GM12892 (cell line): ENCODE data around the gene DROSHA.

Experiments used
- POLR2A ChIP-seq: IDR thresholded peaks from 2 replicates; pipeline ENCODE4 v1.6.1; 2011; ENCODE audit warnings: low read depth, low read length, control low read depth
- POLR2AphosphoS5 ChIP-seq: IDR thresholded peaks from 2 replicates; pipeline ENCODE4 v1.6.1; 2011; ENCODE audit warnings: low read depth, low read length, control low read depth

DNA sequence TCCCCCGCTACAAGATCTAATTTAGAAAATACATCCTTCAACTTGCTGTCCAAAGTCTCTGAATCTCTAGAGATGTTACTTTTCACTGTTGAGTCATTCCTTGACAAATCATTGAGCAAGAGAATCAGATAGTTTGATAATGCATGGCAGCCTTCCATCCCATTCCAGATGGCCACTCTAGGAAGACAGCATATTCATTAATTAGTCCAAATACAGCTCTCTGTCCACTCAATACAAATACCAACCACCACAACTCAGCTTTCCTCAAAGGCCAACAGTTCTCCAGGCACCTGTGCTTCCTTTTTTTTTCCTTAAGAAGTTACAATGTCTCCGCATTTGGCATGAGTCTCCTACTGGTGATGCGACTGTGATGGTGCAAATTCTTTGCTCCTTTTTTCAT lies 72.3 kb downstream of the DROSHA start:
- no peak for TF ChIP-seq POLR2A
- no peak for TF ChIP-seq POLR2AphosphoS5
